Measurements from ENCODE around the gene FOXJ2.
A peak's percentile ranks its signal among the peaks of the same experiment; 100 is the strongest.
"Not testable (repeated sequence)": the region's sequence is repeated elsewhere in the genome, so short reads cannot be mapped to it uniquely, and the experiment has no call there.

The FOXJ2 gene

GRCh38 chr12:8080120-8080519 is 47.6 kb downstream of the FOXJ2 start:
- no peak overlapping the region for H3K4me3 ChIP-seq (ENCODE audit: low read length)
- H3K9ac ChIP-seq (ENCODE audit: low read length) = no peak overlapping the region
- H3K27ac ChIP-seq (ENCODE audit: low read depth, low read length) = no peak overlapping the region
- H3K36me3 ChIP-seq (ENCODE audit: control insufficient read depth, insufficient read depth, low read length) = no peaks in the 10 kb centered on the region
- H3K27me3 ChIP-seq (ENCODE audit: control insufficient read depth, insufficient read depth, low read length) = no peaks in the 10 kb centered on the region
- H3K4me1 ChIP-seq (ENCODE audit: control insufficient read depth, insufficient read depth, low read length) = peaks cover 2% of the 10 kb centered on the region

- Histone ChIP-seq H3K4me3 (ENCODE audit: low read length) (peak overlapping the region; percentile 98), H3K27ac (ENCODE audit: low read depth, low read length) (peak overlapping the region; percentile 92), H3K36me3 (ENCODE audit: control insufficient read depth, insufficient read depth, low read length) (no peaks in the 10 kb centered on the region), H3K27me3 (ENCODE audit: control insufficient read depth, insufficient read depth, low read length) (no peaks in the 10 kb centered on the region), H3K4me1 (ENCODE audit: control insufficient read depth, insufficient read depth, low read length) (peaks cover 2% of the 10 kb centered on the region), H3K9ac (ENCODE audit: low read length) (peak overlapping the region; percentile 50)
These were observed 48.9 kb downstream of the FOXJ2 start for GRCh38 chr12:8081251-8081920.

GRCh38 chr12:8082808-8083100 is 50.2 kb downstream of the FOXJ2 start:
- Histone ChIP-seq H3K27me3 (ENCODE audit: control insufficient read depth, insufficient read depth, low read length) (no peaks in the 10 kb centered on the region), H3K9ac (ENCODE audit: low read length) (peak overlapping the region; percentile 99), H3K27ac (ENCODE audit: low read depth, low read length) (peak overlapping the region; percentile 92), H3K4me1 (ENCODE audit: control insufficient read depth, insufficient read depth, low read length) (peaks cover 2% of the 10 kb centered on the region), H3K4me3 (ENCODE audit: low read length) (peak overlapping the region; percentile 98), H3K36me3 (ENCODE audit: control insufficient read depth, insufficient read depth, low read length) (no peaks in the 10 kb centered on the region)

DNA sequence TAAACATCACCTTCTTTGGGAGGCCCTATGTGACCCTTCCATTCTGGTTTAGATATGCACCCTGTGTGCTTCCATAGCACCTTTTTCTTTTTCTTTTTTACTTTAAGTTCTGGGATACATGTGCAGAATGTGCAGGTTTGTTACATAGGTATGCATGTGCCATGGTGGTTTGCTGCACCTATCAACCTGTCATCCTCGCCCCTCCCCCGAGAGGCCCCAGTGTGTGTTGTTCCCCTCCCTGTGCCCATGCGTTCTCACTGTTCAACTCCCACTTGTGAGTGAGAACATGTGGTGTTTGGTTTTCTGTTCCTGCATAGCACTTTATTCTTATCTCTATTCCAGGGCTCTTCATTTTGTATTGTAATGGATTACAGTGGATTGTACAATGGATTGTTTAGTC is 51.8 kb downstream of the FOXJ2 start:
- H3K36me3 ChIP-seq (ENCODE audit: control insufficient read depth, insufficient read depth, low read length); H3K4me1 ChIP-seq (ENCODE audit: control insufficient read depth, insufficient read depth, low read length); H3K27me3 ChIP-seq (ENCODE audit: control insufficient read depth, insufficient read depth, low read length); H3K4me3 ChIP-seq (ENCODE audit: low read length); H3K9ac ChIP-seq (ENCODE audit: low read length); H3K27ac ChIP-seq (ENCODE audit: low read depth, low read length): not testable (repeated sequence)

DNA sequence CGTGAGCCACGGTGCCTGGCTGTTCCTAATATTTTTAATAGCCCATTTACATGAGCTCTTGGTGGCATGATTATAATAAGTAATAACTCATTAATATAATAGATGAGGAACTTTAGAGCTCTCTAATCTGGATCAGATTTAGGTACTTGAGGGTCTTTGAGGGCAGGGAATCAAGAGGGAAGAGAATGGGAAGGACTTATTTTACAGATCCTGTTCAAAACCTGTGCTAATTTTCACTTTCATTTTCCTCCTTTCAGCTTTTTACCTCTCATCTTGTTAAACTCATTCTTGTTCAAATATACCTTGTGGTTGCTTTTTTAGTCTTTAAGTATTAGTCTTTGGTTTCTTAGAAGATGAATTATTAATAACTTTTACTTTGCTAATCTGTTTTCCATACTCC is 55.1 kb downstream of the FOXJ2 start:
- Histone ChIP-seq H3K4me1 (ENCODE audit: control insufficient read depth, insufficient read depth, low read length) (peaks cover 2% of the 10 kb centered on the region), H3K9ac (ENCODE audit: low read length) (no peak overlapping the region), H3K27me3 (ENCODE audit: control insufficient read depth, insufficient read depth, low read length) (no peaks in the 10 kb centered on the region), H3K36me3 (ENCODE audit: control insufficient read depth, insufficient read depth, low read length) (peaks cover 22% of the 10 kb centered on the region), H3K4me3 (ENCODE audit: low read length) (no peak overlapping the region), H3K27ac (ENCODE audit: low read depth, low read length) (no peak overlapping the region)

DNA sequence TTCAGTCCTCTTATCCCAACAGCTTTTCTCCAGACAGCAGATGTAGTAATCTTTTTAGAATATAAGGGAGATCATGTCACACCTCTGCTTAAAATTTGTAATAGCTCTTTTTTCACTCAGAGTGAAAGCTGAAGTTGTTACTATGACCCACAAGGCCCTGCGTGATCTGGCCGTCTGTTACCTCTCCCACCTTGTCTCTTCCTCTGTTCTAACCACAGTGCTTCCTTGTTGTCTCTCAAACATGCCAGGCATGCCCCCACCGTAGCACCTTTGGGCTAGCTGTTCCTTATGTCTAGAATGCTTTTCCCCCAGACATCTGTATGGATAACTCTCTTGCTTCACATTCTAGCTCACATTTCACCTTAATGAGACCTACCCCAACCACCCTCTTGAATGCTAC is 56.1 kb downstream of the FOXJ2 start:
- Histone ChIP-seq H3K27me3 (ENCODE audit: control insufficient read depth, insufficient read depth, low read length) (no peaks in the 10 kb centered on the region), H3K4me3 (ENCODE audit: low read length) (no peak overlapping the region), H3K36me3 (ENCODE audit: control insufficient read depth, insufficient read depth, low read length) (peaks cover 25% of the 10 kb centered on the region), H3K9ac (ENCODE audit: low read length) (no peak overlapping the region), H3K4me1 (ENCODE audit: control insufficient read depth, insufficient read depth, low read length) (no peaks in the 10 kb centered on the region), H3K27ac (ENCODE audit: low read depth, low read length) (no peak overlapping the region)

DNA sequence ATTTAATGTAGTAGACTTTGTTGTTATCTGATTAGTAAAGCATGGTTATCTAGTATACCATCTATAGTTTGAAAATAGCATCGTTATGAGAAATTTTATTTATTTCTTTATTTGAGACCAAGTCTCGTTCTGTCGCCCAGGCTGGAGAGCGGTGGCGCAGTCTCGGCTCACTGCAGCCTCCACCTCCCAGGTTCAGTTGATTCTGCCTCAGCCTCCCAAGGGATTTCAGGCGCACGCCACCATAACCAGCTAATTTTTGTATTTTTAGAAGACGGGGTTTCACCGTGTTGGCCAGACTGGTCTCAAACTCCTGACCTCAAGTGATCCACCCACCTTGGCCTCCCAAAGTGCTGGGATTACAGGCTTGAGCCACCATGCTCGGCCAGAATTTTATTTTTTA is 56.8 kb downstream of the FOXJ2 start:
- not testable (repeated sequence) for H3K27me3 ChIP-seq (ENCODE audit: control insufficient read depth, insufficient read depth, low read length); H3K27ac ChIP-seq (ENCODE audit: low read depth, low read length); H3K4me1 ChIP-seq (ENCODE audit: control insufficient read depth, insufficient read depth, low read length); H3K9ac ChIP-seq (ENCODE audit: low read length); H3K4me3 ChIP-seq (ENCODE audit: low read length)
- H3K36me3 ChIP-seq (ENCODE audit: control insufficient read depth, insufficient read depth, low read length) = peaks cover 26% of the 10 kb centered on the region

- H3K27me3 ChIP-seq (ENCODE audit: control insufficient read depth, insufficient read depth, low read length) = no peaks in the 10 kb centered on the region
- no peak overlapping the region for H3K4me3 ChIP-seq (ENCODE audit: low read length)
- H3K36me3 ChIP-seq (ENCODE audit: control insufficient read depth, insufficient read depth, low read length) = peaks cover 30% of the 10 kb centered on the region
- H3K9ac ChIP-seq (ENCODE audit: low read length) = no peak overlapping the region
- no peak overlapping the region for H3K27ac ChIP-seq (ENCODE audit: low read depth, low read length)
- no peaks in the 10 kb centered on the region for H3K4me1 ChIP-seq (ENCODE audit: control insufficient read depth, insufficient read depth, low read length)
These were observed 57.2 kb downstream of the FOXJ2 start for GRCh38 chr12:8089716-8090115.

- no peaks in the 10 kb centered on the region for H3K27me3 ChIP-seq (ENCODE audit: control insufficient read depth, insufficient read depth, low read length)
- peaks cover 47% of the 10 kb centered on the region for H3K36me3 ChIP-seq (ENCODE audit: control insufficient read depth, insufficient read depth, low read length)
These were observed 60.8 kb downstream of the FOXJ2 start for GRCh38 chr12:8093291-8093690.

DNA sequence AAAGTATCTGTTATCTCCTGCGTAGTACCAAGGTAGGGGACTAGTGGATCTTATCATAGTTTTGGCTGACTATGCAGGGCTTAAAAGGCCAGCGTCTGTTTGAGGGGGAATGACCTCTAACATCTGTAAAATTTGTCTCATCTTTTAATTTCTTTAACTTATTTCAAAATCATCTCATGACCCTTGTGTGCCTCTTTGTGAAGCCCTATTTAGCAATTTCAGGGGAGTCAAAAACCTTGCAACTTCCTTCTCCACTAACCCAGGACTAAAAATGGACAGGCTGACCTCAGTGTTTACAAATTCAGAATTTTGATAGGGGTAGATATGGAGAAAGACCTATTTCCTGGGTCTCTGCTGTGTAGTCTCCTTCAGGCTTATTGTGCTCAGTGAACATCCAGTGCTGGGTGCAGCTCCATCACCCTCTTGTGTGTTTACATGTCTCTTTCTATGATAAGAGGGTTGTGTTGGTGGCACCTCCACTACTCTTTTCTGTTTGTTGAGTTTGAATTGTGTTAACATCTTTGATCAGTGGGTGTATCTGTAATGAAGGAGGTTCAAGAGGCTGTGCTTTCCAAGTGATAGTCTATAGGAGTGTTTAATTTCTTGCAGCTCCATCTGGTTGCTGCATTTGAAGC is 63.9 kb downstream of the FOXJ2 start:
- Histone ChIP-seq H3K27me3 (ENCODE audit: control insufficient read depth, insufficient read depth, low read length) (no peaks in the 10 kb centered on the region), H3K36me3 (ENCODE audit: control insufficient read depth, insufficient read depth, low read length) (peaks cover 35% of the 10 kb centered on the region), H3K9ac (ENCODE audit: low read length) (no peak overlapping the region), H3K4me3 (ENCODE audit: low read length) (no peak overlapping the region), H3K27ac (ENCODE audit: low read depth, low read length) (no peak overlapping the region), H3K4me1 (ENCODE audit: control insufficient read depth, insufficient read depth, low read length) (no peaks in the 10 kb centered on the region)

More at GRCh38 chr12:8093291-8093690, 60.8 kb downstream of the FOXJ2 start:
- H3K9ac ChIP-seq (ENCODE audit: low read length) = no peak overlapping the region
- no peak overlapping the region for H3K27ac ChIP-seq (ENCODE audit: low read depth, low read length)
- H3K4me3 ChIP-seq (ENCODE audit: low read length) = no peak overlapping the region
- no peaks in the 10 kb centered on the region for H3K4me1 ChIP-seq (ENCODE audit: control insufficient read depth, insufficient read depth, low read length)

- Histone ChIP-seq H3K4me3 (ENCODE audit: low read length) (no peak overlapping the region), H3K27ac (ENCODE audit: low read depth, low read length) (no peak overlapping the region), H3K27me3 (ENCODE audit: control insufficient read depth, insufficient read depth, low read length) (no peaks in the 10 kb centered on the region), H3K9ac (ENCODE audit: low read length) (no peak overlapping the region), H3K4me1 (ENCODE audit: control insufficient read depth, insufficient read depth, low read length) (no peaks in the 10 kb centered on the region), H3K36me3 (ENCODE audit: control insufficient read depth, insufficient read depth, low read length) (peaks cover 21% of the 10 kb centered on the region)
These were observed 66.7 kb downstream of the FOXJ2 start for GRCh38 chr12:8099235-8099634.

All from rectal smooth muscle tissue (tissue), 1 donor.